GM12878 (cell line): Measurements from ENCODE around the gene RAPGEF1. TPM values are rescaled to one million over a fixed set of nuclear protein-coding genes. Genes with fewer than 3 reads are reported as not detected.

Source experiments
- ATAC-seq: fragments of 200-7000 bp; cut with Tn5 transposase; 3 replicates; pipeline ENCODE4 v1.9.1; 2020; ENCODE audit warnings: mild to moderate bottlenecking, moderate library complexity
- BruUV-seq: library from RNA; stranded (reverse); fragments of 400-500 nt; replicated peaks from 2 replicates; lab custom pipeline; 2021; lab: Mats Ljungman, UMichigan
- CTCF ChIA-PET: fragments of 300-600 bp; sonication (Branson Sonifier 250); formaldehyde crosslinking; extraction: SDS; loops from one replicate; lab custom pipeline; 2021; ENCODE audit warnings: inconsistent platforms; lab: Yijun Ruan, JAX
- POLR2A ChIA-PET: fragments of 350-600 bp; formaldehyde crosslinking; extraction: SDS; loops from one replicate; lab custom pipeline; 2021; ENCODE audit warnings: inconsistent platforms; lab: Charles Lee
- RAD21 ChIA-PET: fragments of 300-600 bp; sonication (Branson Sonifier 250); formaldehyde crosslinking; loops from one replicate; lab custom pipeline; 2023; ENCODE audit warnings: antibody characterized with exemption; ENCODE audit not compliant: unreplicated experiment; lab: Charles Lee
- SMC1A ChIA-PET: fragments of 300-600 bp; sonication (Branson Sonifier 250); formaldehyde crosslinking; loops from one replicate; lab custom pipeline; 2023; ENCODE audit not compliant: unreplicated experiment, uncharacterized antibody; lab: Charles Lee
- DNase-seq: peaks from one replicate; pipeline ENCODE4 v3.0.0-alpha.2; 2011; ENCODE audit warnings: low read depth, low spot score
- FAIRE-seq: peaks from 3 replicates; lab custom pipeline; 2011; peaks lifted over from hg19 to GRCh38; lab: Jason Lieb, UNC
- H2AFZ ChIP-seq: 2 replicates; pipeline ENCODE4 v1.6.0; 2011; ENCODE audit warnings: low read depth, low read length, control low read depth; ENCODE audit not compliant: control insufficient read depth
- H3K27ac ChIP-seq: 2 replicates; pipeline ENCODE4 v1.5.1; 2011; ENCODE audit warnings: control low read depth; ENCODE audit not compliant: control insufficient read depth, insufficient read depth
- H3K27me3 ChIP-seq, 2 experiments: replicated peaks in 1 of 2; 2 replicates each; pipeline versions ENCODE4 v1.6.0 to v1.6.1; 2011; ENCODE audit warnings: low read length in 1 of 2; ENCODE audit not compliant: control insufficient read depth in 2 of 2, insufficient read depth in 2 of 2
- H3K36me3 ChIP-seq, 2 experiments: 2 replicates each; pipeline ENCODE4 v1.5.1; 2011; ENCODE audit warnings: low read length in 1 of 2; ENCODE audit not compliant: control insufficient read depth in 2 of 2, insufficient read depth in 2 of 2
- H3K4me1 ChIP-seq: 2 replicates; pipeline ENCODE4 v1.6.1; 2011; ENCODE audit warnings: mild to moderate bottlenecking, low read length, moderate library complexity, mixed read lengths; ENCODE audit not compliant: control insufficient read depth, insufficient read depth
- H3K4me2 ChIP-seq: 2 replicates; pipeline ENCODE4 v1.6.0; 2011; ENCODE audit warnings: control low read depth; ENCODE audit not compliant: control insufficient read depth, insufficient read depth
- H3K4me3 ChIP-seq: fragments of 200-600 bp; sonication (generic); 2 replicates; pipeline ENCODE4 v1.5.1; 2016
- H3K79me2 ChIP-seq: 2 replicates; pipeline ENCODE4 v1.6.0; 2011; ENCODE audit warnings: low read length; ENCODE audit not compliant: control insufficient read depth, insufficient read depth
- H3K9ac ChIP-seq: 2 replicates; pipeline ENCODE4 v1.8.0; 2011; ENCODE audit warnings: low read length, control low read depth, mixed read lengths; ENCODE audit not compliant: control insufficient read depth, insufficient read depth
- H3K9me3 ChIP-seq: replicated peaks from 3 replicates; pipeline ENCODE4 v1.5.1; 2011; ENCODE audit warnings: mild to moderate bottlenecking, low read length; ENCODE audit not compliant: control insufficient read depth, insufficient read depth
- H4K20me1 ChIP-seq: 2 replicates; pipeline ENCODE4 v1.6.0; 2011; ENCODE audit not compliant: control insufficient read depth, insufficient read depth
- BMI1 ChIP-seq: fragments of 450-650 bp; IDR thresholded peaks from 2 replicates; pipeline ENCODE4 v1.6.1; 2016; ENCODE audit warnings: mild to moderate bottlenecking, moderate library complexity, borderline replicate concordance
- FOXM1 ChIP-seq: IDR thresholded peaks from 2 replicates; pipeline ENCODE4 v1.6.1; 2012; ENCODE audit warnings: low read depth, mild to moderate bottlenecking, inconsistent platforms, low read length, moderate library complexity
- HDAC6 ChIP-seq: fragments of 200-600 bp; sonication (generic); IDR thresholded peaks from one replicate; pipeline ENCODE4 v1.8.0; 2017; ENCODE audit warnings: antibody characterized with exemption; ENCODE audit not compliant: unreplicated experiment
- IKZF2 ChIP-seq, 2 experiments: fragments of 450-650 bp; IDR thresholded peaks; 2 replicates each; pipeline ENCODE4 v1.6.1; 2017; ENCODE audit warnings: mild to moderate bottlenecking in 2 of 2, moderate library complexity in 2 of 2
- MEF2A ChIP-seq: IDR thresholded peaks from 2 replicates; pipeline ENCODE4 v1.6.1; 2011; ENCODE audit warnings: low read depth, mild to moderate bottlenecking, low read length, moderate library complexity; ENCODE audit not compliant: insufficient read depth
- NRF1 ChIP-seq: conservative IDR thresholded peaks from 2 replicates; pipeline ENCODE4 v1.6.1; 2011; ENCODE audit warnings: mild to moderate bottlenecking, low read depth, low read length, improper control_type of control experiment
- WGBS: methylation state at CpG from one replicate; pipeline ENCODE4 v1.1.6; 2016; ENCODE audit warnings: low lambda C conversion rate; ENCODE audit not compliant: insufficient replicate concordance, insufficient coverage; ENCODE audit errors: missing lambda C conversion rate; 5-methylcytosine and 5-hydroxymethylcytosine counted together
- in situ Hi-C: fragments of 300-500 bp; cut with MboI; formaldehyde crosslinking; loops from 9 replicates; pipeline ENCODE4 v1.14.3; 2018; ENCODE audit warnings: mixed read lengths
- intact Hi-C: fragments of 100-400 bp; cut with micrococcal nuclease; formaldehyde crosslinking; loops from one replicate; pipeline ENCODE4 v1.14.2; 2022; ENCODE audit not compliant: unreplicated experiment
- polyA plus RNA-seq, 11 experiments: library from polyadenylated mRNA; depleted of rRNA in 4 of 11; unstranded in 6 of 11; stranded (reverse) in 5 of 11; fragments of >200 nt; fragmentation: Nextera tagmentation in 4 of 11; fragmentation: Illumina TruSeq in 1 of 11; extraction: Ambion mirVana in 4 of 11; extraction: Trizol in 1 of 11; gene quantifications; 1 replicate in 1 of 11; 2 replicates in 10 of 11; pipeline versions ENCODE4 v1.2.1 to v1.2.3, GENCODE V29; 2011 to 2016; ENCODE audit warnings: inconsistent platforms in 2 of 11, missing spikeins in 2 of 11, low read depth in 1 of 11
- total RNA-seq, 4 experiments: library from RNA; depleted of rRNA in 3 of 4; stranded (reverse); fragments of >200 nt in 3 of 4; fragmentation: Illumina TruSeq in 1 of 4; extraction: Trizol in 1 of 4; gene quantifications; 2 replicates each; pipeline versions ENCODE4 v1.2.1 to v1.2.3, GENCODE V29; 2013 to 2021
- TF ChIP-seq, protein P1 (sequence below): fragments of 450-650 bp; IDR thresholded peaks from 2 replicates; pipeline ENCODE4 v1.6.1; 2016; ENCODE audit warnings: mild to moderate bottlenecking

Gene RAPGEF1
- total and polyA plus RNA-seq, 10 of the 15 experiments (the other 5 are each of a cell fraction or from before 2014, with no cell fraction given) = 0.42 to 113 (median 45.9) TPM

DNA sequence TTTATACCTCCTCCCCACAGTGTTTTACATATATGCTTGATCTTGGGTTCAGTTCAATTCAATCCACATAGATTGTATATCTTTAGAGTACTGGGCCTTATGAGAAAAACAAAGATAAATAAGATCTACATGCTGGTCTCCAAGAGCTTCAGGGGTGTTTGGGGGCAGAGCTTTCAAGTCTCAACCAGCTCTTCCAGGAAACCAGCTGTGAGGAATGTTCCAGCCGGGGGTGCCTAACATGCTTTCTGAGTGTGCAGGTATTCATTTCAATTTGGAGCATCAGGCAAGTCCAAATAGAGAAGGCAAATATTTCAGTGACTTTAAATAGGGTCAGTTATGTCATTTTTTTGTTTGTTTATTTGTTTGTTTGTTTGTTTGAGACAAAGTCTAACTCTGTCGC lies 5.7 kb upstream of the RAPGEF1 start:
- ATAC-seq = no peak
- Histone ChIP-seq H3K4me1 (peaks cover 15% of the 10 kb centered on the region), H2AFZ (no peak overlapping the region), H3K36me3 (no peaks in the 10 kb centered on the region), H4K20me1 (no peaks in the 10 kb centered on the region), H3K9ac (no peak overlapping the region), H3K27me3 (no peaks in the 10 kb centered on the region), H3K79me2 (no peaks in the 10 kb centered on the region), H3K9me3 (no peaks in the 10 kb centered on the region), H3K4me2 (no peak overlapping the region), H3K4me3 (no peak overlapping the region), H3K27ac (no peak overlapping the region)
- no TSS peak for BruUV-seq
- WGBS = 84% methylated on average over 2 of the region's 2 CpGs
- no peak for TF ChIP-seq MEF2A
- TF ChIP-seq HDAC6 = no peak
- TF ChIP-seq NRF1 = no peak
- TF ChIP-seq FOXM1 = no peak
- TF ChIP-seq BMI1 = no peak
- TF ChIP-seq IKZF2 (IDR thresholded peaks at IDR 0.05) = no peak
- TF ChIP-seq, protein P1, sequence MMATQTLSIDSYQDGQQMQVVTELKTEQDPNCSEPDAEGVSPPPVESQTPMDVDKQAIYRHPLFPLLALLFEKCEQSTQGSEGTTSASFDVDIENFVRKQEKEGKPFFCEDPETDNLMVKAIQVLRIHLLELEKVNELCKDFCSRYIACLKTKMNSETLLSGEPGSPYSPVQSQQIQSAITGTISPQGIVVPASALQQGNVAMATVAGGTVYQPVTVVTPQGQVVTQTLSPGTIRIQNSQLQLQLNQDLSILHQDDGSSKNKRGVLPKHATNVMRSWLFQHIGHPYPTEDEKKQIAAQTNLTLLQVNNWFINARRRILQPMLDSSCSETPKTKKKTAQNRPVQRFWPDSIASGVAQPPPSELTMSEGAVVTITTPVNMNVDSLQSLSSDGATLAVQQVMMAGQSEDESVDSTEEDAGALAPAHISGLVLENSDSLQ = no peak
- intact Hi-C loops = loop anchor here (10.0 kb wide), 1 partner anchor 211 kb away; the partner anchor contains the start of gene UCK1
- ChIA-PET SMC1A (interaction anchor here (1.4 to 1.7 kb wide), 6 partner anchors 18 to 378 kb away, joined by 3 to 8 read pairs (median 4); no protein-coding TSS in a partner anchor), RAD21 (interaction anchor here (0.6 to 1.6 kb wide), 3 partner anchors 185 to 396 kb away, joined by 3 to 4 read pairs (median 4); no protein-coding TSS in a partner anchor), CTCF (interaction anchor here (0.7 to 5.7 kb wide), 14 partner anchors 93 to 501 kb away, joined by 3 to 26 read pairs (median 4); no protein-coding TSS in a partner anchor), POLR2A (interaction anchor here (0.6 kb wide), 1 partner anchor 264 kb away, joined by 3 read pairs; no protein-coding TSS in a partner anchor)
- in situ Hi-C loops = no loop called here
- no peak for DNase-seq
- no peak for FAIRE-seq
